ENCODE measurements around the gene HDGFL1. TPM values are rescaled to one million over a fixed set of nuclear protein-coding genes. Genes with fewer than 3 reads are reported as not detected.

HDGFL1 gene
- total RNA-seq, 1 donor from 2014 or later: not detected

- Histone ChIP-seq H3K4me1 (ENCODE audit: control insufficient read depth in 3 of 3, insufficient read depth in 3 of 3, low read length in 3 of 3) (peaks cover 0 to 5% (median 2%) of the 10 kb centered on the region in 3 donors), H3K27ac (ENCODE audit: low read depth, low read length) (no peak overlapping the region), H3K36me3 (ENCODE audit: control insufficient read depth in 3 of 3, insufficient read depth in 3 of 3, low read length in 3 of 3) (no peaks in the 10 kb centered on the region), H3K27me3 (ENCODE audit: control insufficient read depth in 3 of 3, insufficient read depth in 3 of 3, low read length in 3 of 3) (no peaks in the 10 kb centered on the region), H3K9ac (ENCODE audit: low read depth in 1 of 3, low read length in 3 of 3) (no peak overlapping the region), H3K4me3 (ENCODE audit: low read length in 3 of 3) (no peak overlapping the region), H3K9me3 (ENCODE audit: control insufficient read depth in 3 of 3, low read length in 3 of 3) (no peaks in the 10 kb centered on the region)
Measured at GRCh38 chr6:22556266-22556665, 13.1 kb upstream of the HDGFL1 start.

DNA sequence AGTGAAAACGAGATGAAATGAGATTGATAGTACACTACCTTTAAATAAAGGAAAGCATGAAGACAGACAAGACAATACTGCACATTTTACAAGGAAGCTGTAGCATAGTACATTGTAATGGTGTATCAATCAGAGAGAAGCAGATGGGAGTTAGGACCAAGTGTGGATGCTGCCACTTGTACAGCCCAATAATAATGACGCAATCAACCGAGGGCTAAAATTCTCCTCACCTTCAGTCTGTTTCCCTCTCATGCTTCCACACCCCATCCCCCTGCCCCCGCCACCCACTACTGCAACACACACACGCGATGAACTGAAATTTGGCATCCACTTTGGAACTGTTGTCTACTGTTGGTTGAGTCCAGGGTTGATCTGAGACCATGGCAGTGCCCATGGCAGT lies 12.4 kb upstream of the HDGFL1 start:
- no peak overlapping the region for H3K27ac ChIP-seq (ENCODE audit: low read depth, low read length)
- H3K27me3 ChIP-seq (ENCODE audit: control insufficient read depth in 3 of 3, insufficient read depth in 3 of 3, low read length in 3 of 3): no peaks in the 10 kb centered on the region
- H3K9ac ChIP-seq (ENCODE audit: low read depth in 1 of 3, low read length in 3 of 3): no peak overlapping the region
- H3K9me3 ChIP-seq (ENCODE audit: control insufficient read depth in 3 of 3, low read length in 3 of 3): no peaks in the 10 kb centered on the region
- H3K36me3 ChIP-seq (ENCODE audit: control insufficient read depth in 3 of 3, insufficient read depth in 3 of 3, low read length in 3 of 3): no peaks in the 10 kb centered on the region
- no peak overlapping the region for H3K4me3 ChIP-seq (ENCODE audit: low read length in 3 of 3)
- peaks cover 0 to 5% (median 2%) of the 10 kb centered on the region in 3 donors for H3K4me1 ChIP-seq (ENCODE audit: control insufficient read depth in 3 of 3, insufficient read depth in 3 of 3, low read length in 3 of 3)

DNA sequence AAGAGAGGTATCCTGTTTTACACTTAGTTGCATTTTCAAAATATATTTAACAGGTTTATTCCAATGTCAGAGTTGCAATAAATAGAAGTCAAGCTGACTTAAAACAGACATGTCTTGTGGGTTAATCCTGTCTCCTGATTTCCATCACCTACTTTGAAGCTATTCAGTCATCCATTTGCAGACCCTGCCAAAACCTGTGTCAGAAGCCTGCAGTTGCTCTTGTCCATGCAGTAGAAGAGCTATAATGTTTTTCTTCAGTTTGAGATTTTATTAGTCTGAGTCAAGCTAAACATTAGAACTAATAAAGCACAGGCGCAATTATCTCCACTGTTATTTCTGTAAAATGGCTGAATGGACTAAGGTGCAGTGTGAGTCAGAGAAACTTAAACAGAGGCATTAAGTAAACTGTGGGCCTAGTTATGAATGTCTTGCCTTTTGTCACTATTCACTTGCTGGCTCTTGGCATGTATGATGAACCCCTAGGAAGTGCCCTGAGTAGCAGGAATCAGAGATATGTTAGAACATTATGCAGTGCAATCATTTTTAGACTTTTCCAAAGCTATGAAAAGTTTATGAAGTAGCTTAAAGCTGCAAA lies 11.0 kb upstream of the HDGFL1 start:
- Histone ChIP-seq H3K4me3 (ENCODE audit: low read length in 3 of 3) (no peak overlapping the region), H3K4me1 (ENCODE audit: control insufficient read depth in 3 of 3, insufficient read depth in 3 of 3, low read length in 3 of 3) (peaks cover 0 to 5% (median 2%) of the 10 kb centered on the region in 3 donors), H3K9me3 (ENCODE audit: control insufficient read depth in 3 of 3, low read length in 3 of 3) (no peaks in the 10 kb centered on the region), H3K27me3 (ENCODE audit: control insufficient read depth in 3 of 3, insufficient read depth in 3 of 3, low read length in 3 of 3) (no peaks in the 10 kb centered on the region), H3K9ac (ENCODE audit: low read depth in 1 of 3, low read length in 3 of 3) (no peak overlapping the region), H3K27ac (ENCODE audit: low read depth, low read length) (no peak overlapping the region), H3K36me3 (ENCODE audit: control insufficient read depth in 3 of 3, insufficient read depth in 3 of 3, low read length in 3 of 3) (no peaks in the 10 kb centered on the region)

- Histone ChIP-seq H3K9me3 (ENCODE audit: control insufficient read depth in 3 of 3, low read length in 3 of 3) (no peaks in the 10 kb centered on the region), H3K27me3 (ENCODE audit: control insufficient read depth in 3 of 3, insufficient read depth in 3 of 3, low read length in 3 of 3) (no peaks in the 10 kb centered on the region), H3K27ac (ENCODE audit: low read depth, low read length) (no peak overlapping the region), H3K36me3 (ENCODE audit: control insufficient read depth in 3 of 3, insufficient read depth in 3 of 3, low read length in 3 of 3) (no peaks in the 10 kb centered on the region), H3K9ac (ENCODE audit: low read depth in 1 of 3, low read length in 3 of 3) (no peak overlapping the region), H3K4me3 (ENCODE audit: low read length in 3 of 3) (no peak overlapping the region), H3K4me1 (ENCODE audit: control insufficient read depth in 3 of 3, insufficient read depth in 3 of 3, low read length in 3 of 3) (no peaks in the 10 kb centered on the region)
Measured at GRCh38 chr6:22568854-22569253, 512 bp upstream of the HDGFL1 start.

DNA sequence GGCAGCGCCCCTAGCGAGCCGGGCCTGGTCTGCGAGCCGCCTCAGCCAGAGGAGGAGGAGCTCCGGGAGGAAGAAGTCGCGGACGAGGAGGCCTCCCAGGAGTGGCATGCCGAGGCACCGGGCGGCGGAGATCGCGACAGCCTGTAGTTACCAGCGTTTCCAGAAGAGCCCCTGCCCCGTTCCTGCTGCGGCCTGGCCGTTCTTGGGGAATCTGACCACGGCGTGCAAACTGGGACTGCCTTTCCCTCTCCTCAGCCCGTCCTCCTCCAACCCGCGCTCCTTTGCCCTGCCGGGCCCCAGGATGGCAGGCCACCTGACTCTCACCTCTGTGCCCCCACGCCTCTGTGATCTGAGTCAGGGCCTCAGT lies 802 bp downstream of the HDGFL1 start:
- Histone ChIP-seq H3K27me3 (ENCODE audit: control insufficient read depth in 3 of 3, insufficient read depth in 3 of 3, low read length in 3 of 3) (no peaks in the 10 kb centered on the region), H3K4me3 (ENCODE audit: low read length in 3 of 3) (no peak overlapping the region), H3K4me1 (ENCODE audit: control insufficient read depth in 3 of 3, insufficient read depth in 3 of 3, low read length in 3 of 3) (no peaks in the 10 kb centered on the region), H3K36me3 (ENCODE audit: control insufficient read depth in 3 of 3, insufficient read depth in 3 of 3, low read length in 3 of 3) (no peaks in the 10 kb centered on the region), H3K27ac (ENCODE audit: low read depth, low read length) (no peak overlapping the region), H3K9me3 (ENCODE audit: control insufficient read depth in 3 of 3, low read length in 3 of 3) (no peaks in the 10 kb centered on the region), H3K9ac (ENCODE audit: low read depth in 1 of 3, low read length in 3 of 3) (no peak overlapping the region)

- Histone ChIP-seq H3K9ac (ENCODE audit: low read depth in 1 of 3, low read length in 3 of 3) (no peak overlapping the region), H3K27ac (ENCODE audit: low read depth, low read length) (no peak overlapping the region), H3K4me1 (ENCODE audit: control insufficient read depth in 3 of 3, insufficient read depth in 3 of 3, low read length in 3 of 3) (peaks cover 0 to 2% (median 0%) of the 10 kb centered on the region in 3 donors), H3K4me3 (ENCODE audit: low read length in 3 of 3) (no peak overlapping the region), H3K27me3 (ENCODE audit: control insufficient read depth in 3 of 3, insufficient read depth in 3 of 3, low read length in 3 of 3) (no peaks in the 10 kb centered on the region), H3K9me3 (ENCODE audit: control insufficient read depth in 3 of 3, low read length in 3 of 3) (no peaks in the 10 kb centered on the region), H3K36me3 (ENCODE audit: control insufficient read depth in 3 of 3, insufficient read depth in 3 of 3, low read length in 3 of 3) (no peaks in the 10 kb centered on the region)
Measured at GRCh38 chr6:22575190-22575589, 5.8 kb downstream of the HDGFL1 start.

- H3K9me3 ChIP-seq (ENCODE audit: control insufficient read depth in 3 of 3, low read length in 3 of 3): no peaks in the 10 kb centered on the region
- H3K27ac ChIP-seq (ENCODE audit: low read depth, low read length): no peak overlapping the region
- no peaks in the 10 kb centered on the region for H3K36me3 ChIP-seq (ENCODE audit: control insufficient read depth in 3 of 3, insufficient read depth in 3 of 3, low read length in 3 of 3)
- H3K9ac ChIP-seq (ENCODE audit: low read depth in 1 of 3, low read length in 3 of 3): no peak overlapping the region
- H3K27me3 ChIP-seq (ENCODE audit: control insufficient read depth in 3 of 3, insufficient read depth in 3 of 3, low read length in 3 of 3): no peaks in the 10 kb centered on the region
- H3K4me1 ChIP-seq (ENCODE audit: control insufficient read depth in 3 of 3, insufficient read depth in 3 of 3, low read length in 3 of 3): peaks cover 0 to 2% (median 0%) of the 10 kb centered on the region in 3 donors
- H3K4me3 ChIP-seq (ENCODE audit: low read length in 3 of 3): no peak overlapping the region
Measured at GRCh38 chr6:22579439-22579838, 10.1 kb downstream of the HDGFL1 start.

GRCh38 chr6:22580337-22580736 lies 11.0 kb downstream of the HDGFL1 start:
- Histone ChIP-seq H3K4me1 (ENCODE audit: control insufficient read depth in 3 of 3, insufficient read depth in 3 of 3, low read length in 3 of 3) (peaks cover 0 to 2% (median 0%) of the 10 kb centered on the region in 3 donors), H3K9ac (ENCODE audit: low read depth in 1 of 3, low read length in 3 of 3) (no peak overlapping the region), H3K9me3 (ENCODE audit: control insufficient read depth in 3 of 3, low read length in 3 of 3) (no peaks in the 10 kb centered on the region), H3K4me3 (ENCODE audit: low read length in 3 of 3) (no peak overlapping the region), H3K27me3 (ENCODE audit: control insufficient read depth in 3 of 3, insufficient read depth in 3 of 3, low read length in 3 of 3) (no peaks in the 10 kb centered on the region), H3K27ac (ENCODE audit: low read depth, low read length) (no peak overlapping the region), H3K36me3 (ENCODE audit: control insufficient read depth in 3 of 3, insufficient read depth in 3 of 3, low read length in 3 of 3) (no peaks in the 10 kb centered on the region)

DNA sequence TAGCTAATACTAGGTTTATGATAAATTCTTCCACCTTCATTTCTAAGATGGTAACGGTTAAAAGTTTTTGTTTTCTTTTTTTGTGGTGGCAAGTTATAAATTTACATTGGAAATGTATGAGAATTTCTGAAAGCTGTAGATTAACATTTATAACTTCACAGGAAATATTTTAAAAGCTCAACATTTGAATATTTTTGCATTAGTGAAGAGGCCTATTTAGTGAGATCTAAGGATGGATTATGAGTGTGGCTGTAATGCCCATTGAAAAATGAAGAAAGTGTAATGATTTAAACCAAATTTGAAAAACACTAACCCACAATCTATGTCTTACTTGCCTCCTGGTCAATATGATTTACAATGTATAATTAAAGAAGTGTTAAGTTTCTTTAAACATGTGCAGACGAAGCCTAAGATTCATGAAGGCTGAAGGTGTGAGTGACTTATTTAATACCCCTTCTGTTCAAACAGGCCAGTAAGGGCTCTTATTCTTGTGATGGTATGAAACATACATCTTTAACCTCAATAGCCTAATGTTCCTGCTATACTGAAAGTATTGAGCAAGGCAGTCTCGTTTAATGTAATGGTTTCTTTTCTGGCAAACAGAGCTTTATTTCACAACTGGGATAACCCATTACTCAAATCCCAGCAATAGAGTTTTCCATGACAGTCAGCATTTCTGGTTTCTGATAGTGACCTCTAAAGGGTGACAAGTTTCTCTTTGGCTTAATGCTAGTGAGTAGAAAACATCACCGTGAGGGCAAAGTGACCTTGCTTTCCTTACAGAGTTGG lies 13.2 kb downstream of the HDGFL1 start:
- Histone ChIP-seq H3K27ac (ENCODE audit: low read depth, low read length) (no peak overlapping the region), H3K9me3 (ENCODE audit: control insufficient read depth in 3 of 3, low read length in 3 of 3) (no peaks in the 10 kb centered on the region), H3K4me3 (ENCODE audit: low read length in 3 of 3) (no peak overlapping the region), H3K27me3 (ENCODE audit: control insufficient read depth in 3 of 3, insufficient read depth in 3 of 3, low read length in 3 of 3) (no peaks in the 10 kb centered on the region), H3K4me1 (ENCODE audit: control insufficient read depth in 3 of 3, insufficient read depth in 3 of 3, low read length in 3 of 3) (no peaks in the 10 kb centered on the region), H3K9ac (ENCODE audit: low read depth in 1 of 3, low read length in 3 of 3) (no peak overlapping the region), H3K36me3 (ENCODE audit: control insufficient read depth in 3 of 3, insufficient read depth in 3 of 3, low read length in 3 of 3) (no peaks in the 10 kb centered on the region)

DNA sequence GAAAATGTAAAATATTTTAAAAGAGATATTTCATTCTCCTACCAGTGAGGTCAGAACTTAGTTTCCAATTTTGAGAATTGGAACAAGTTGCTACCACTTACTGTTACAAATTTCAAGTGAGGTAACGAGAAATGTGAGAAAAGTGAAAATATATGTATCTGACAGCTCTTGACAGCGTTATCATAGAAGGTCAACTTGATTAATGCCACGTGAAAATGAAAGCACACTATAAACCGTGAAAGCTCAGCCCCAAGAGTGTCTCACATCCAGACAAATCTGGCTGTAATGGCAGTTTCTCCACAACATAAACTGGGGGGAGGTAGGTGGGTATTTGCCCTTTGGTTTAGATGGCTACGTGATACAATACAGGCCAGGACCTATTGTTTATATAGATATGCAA lies 13.9 kb downstream of the HDGFL1 start:
- no peaks in the 10 kb centered on the region for H3K27me3 ChIP-seq (ENCODE audit: control insufficient read depth in 3 of 3, insufficient read depth in 3 of 3, low read length in 3 of 3)
- H3K36me3 ChIP-seq (ENCODE audit: control insufficient read depth in 3 of 3, insufficient read depth in 3 of 3, low read length in 3 of 3): no peaks in the 10 kb centered on the region
- H3K27ac ChIP-seq (ENCODE audit: low read depth, low read length): no peak overlapping the region
- H3K4me3 ChIP-seq (ENCODE audit: low read length in 3 of 3): no peak overlapping the region
- no peak overlapping the region for H3K9ac ChIP-seq (ENCODE audit: low read depth in 1 of 3, low read length in 3 of 3)
- no peaks in the 10 kb centered on the region for H3K4me1 ChIP-seq (ENCODE audit: control insufficient read depth in 3 of 3, insufficient read depth in 3 of 3, low read length in 3 of 3)
- H3K9me3 ChIP-seq (ENCODE audit: control insufficient read depth in 3 of 3, low read length in 3 of 3): no peaks in the 10 kb centered on the region

Data from skeletal muscle tissue (tissue), 4 donors.